Cortex of kidney (tissue), 1 donor: ENCODE data around the gene AGRP.

ENCODE experiments used
- DNase-seq: peaks from one replicate; lab custom pipeline; 2025; lab: John Stamatoyannopoulos, UW

Gene AGRP

DNA sequence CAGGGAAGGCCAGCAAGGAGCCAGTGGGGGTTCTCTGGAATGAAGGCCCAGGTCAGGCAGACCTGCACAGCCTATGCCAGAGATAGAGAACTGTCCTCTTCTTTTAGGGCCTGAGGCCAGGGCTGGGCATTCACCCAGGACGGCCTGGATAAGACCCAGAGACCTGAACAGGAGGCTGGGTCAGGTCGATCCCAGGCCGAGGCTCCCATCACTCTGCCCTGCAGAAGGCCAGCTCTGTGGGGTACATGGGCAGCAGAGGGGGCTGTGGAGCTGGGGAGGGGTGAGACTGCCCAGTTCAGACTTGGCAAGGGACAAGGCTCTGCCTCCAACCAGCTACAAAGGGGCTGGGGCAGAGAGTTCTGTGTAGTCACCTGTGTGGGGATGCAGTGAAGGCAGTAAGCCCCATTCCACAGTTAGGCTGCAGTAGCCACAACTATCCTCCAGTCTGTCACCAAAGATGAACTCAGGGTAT lies 37.9 kb downstream of the AGRP start:
- DNase-seq: no peak

DNA sequence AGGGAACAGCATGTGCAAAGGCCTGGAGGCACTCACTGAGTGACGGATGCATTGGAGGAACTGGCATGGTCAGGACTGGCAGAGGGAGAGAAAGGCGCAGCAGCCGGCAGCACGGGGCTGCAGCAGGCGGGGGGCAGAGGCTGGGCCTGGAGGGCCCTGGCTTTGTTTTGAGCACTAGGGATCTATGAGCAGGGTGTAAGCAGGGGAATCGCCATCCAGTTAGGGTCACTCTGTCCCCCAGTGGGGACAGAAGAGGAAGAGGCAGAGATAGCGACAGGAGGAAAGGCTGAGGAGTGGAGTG lies 38.3 kb downstream of the AGRP start:
- no peak for DNase-seq

DNA sequence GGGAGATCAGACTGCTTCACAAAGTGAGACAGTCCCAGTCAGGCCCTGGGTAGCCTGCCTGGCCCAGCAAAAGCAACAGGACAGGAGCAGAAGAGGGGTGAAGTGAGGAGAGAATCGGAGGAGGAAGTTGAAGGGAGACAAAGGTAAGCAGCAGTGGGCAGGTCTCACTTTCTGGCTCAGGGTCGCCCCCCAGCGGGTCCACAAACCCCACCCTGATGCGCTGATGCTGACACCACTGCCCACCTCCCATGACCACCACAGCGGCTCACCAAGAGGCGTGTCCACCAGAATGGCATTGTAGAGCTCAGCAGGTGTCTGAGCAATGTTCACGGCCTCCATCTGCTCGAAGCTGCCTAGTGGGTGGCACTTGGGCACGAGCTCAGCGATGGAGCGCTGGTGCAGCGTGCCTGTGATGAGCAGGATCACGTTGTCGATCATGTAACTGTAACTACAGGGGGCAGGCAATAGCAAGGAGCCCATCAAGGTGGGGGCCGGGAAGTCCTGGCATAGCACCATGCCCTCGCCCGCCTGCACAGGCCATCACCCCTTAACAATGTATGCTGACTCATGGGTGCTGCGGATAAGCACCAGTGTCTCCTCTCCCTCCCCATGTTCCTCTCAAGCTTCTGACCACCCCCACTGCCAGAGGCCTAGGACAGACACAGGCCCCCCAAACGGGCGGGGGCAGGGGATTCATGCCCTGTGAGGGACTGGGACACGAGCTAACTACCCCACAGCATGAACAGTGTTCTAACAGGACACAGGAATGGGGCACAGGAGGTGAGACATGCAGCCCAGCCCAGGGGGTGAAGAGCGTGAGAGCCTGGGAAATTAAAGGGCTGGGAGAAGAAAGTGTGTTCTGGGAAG lies 38.9 kb downstream of the AGRP start:
- DNase-seq: no peak

DNA sequence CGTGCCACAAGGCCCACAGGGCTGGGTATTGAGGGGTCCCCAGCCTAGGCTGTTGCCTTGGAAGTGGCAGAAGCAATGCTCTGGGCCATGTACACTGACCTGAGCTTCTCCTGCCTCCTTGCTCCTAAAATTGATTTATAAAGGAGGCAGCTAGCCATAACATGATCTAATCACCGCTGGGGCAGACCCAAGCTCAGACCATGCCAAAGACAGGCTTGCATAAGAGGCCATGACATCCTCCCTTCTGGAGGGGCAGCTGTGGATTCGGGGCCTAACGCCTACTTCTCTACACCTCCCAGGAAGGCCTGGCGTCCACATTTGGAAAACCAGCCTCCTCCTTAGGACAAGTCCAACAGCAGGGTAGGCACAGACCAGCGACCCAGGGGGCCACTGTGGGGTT lies 40.1 kb downstream of the AGRP start:
- no peak for DNase-seq

DNA sequence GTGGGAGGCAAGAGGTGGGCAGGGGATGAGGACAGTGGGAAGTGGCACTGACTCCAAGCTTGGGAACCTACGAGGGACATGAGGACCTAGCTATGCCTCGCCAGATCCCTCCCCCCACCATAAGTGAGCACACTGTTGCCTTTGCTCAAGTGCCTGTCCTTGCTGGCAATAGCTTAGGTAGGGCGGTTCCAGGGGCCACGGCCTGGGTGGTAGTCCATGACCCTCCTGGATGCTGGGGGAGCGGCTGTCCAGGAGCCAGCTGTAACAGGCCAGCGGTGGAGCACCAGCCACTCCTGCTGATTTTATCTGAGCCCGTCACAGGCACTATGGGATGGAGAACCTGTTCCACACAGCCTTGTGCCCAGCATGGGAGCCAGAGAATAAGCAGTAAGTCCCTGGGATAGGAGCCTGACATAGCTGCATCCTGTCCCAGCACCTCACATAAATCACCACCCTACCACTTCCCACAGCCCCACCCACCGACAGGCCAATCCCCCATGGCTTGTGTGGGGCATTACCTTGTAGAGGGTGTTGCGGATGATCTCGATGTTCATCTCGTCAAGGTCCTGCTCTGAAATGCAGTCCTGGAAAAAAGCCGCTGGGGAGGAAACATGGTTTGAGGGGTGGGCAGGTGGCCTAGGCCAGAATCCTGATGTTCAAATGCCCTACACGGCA lies 40.6 kb downstream of the AGRP start:
- DNase-seq: no peak

DNA sequence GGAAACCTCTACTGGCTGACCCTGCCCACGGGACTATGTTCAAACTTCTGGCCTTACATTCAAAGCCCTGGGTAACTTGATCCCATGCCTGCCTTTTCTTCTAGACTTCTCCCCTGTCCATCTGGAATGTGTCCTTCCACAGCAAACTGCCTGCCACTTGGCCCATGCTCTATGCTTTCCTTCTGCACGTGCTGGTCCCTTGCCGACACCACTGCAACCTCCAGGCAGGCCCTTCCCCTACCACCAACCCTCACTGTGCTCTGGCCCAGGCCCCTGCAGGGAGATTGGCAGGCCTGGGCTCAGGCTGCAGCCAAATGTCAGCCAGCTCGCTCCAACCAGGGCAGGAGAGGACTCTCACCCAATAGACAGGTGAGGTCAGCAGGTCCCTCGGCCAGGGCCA lies 41.4 kb downstream of the AGRP start:
- DNase-seq: no peak

DNA sequence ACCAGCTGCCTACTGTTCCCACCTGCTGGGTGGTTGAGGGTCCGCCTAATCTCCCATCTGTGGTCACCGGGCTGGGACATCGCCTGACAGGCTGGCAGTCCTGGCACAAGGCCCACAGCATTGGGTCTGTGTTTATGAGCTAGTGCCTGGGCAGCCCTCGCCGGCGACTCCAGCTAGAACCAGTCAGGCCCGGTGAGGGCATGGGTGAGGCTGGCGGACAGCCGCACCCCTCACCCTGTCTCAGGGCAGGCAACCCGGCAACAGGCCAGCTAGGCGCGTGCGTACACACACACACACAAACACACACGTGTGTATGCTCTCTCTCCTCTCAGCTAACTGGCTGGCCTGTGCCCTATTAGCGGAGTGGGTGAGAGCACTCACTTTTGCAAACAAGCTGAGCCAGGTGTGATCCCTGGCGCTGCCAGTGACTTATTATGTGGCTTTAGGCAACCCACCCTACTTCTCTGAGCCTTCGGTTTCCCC lies 42.0 kb downstream of the AGRP start:
- peak; percentile 73 for DNase-seq

DNA sequence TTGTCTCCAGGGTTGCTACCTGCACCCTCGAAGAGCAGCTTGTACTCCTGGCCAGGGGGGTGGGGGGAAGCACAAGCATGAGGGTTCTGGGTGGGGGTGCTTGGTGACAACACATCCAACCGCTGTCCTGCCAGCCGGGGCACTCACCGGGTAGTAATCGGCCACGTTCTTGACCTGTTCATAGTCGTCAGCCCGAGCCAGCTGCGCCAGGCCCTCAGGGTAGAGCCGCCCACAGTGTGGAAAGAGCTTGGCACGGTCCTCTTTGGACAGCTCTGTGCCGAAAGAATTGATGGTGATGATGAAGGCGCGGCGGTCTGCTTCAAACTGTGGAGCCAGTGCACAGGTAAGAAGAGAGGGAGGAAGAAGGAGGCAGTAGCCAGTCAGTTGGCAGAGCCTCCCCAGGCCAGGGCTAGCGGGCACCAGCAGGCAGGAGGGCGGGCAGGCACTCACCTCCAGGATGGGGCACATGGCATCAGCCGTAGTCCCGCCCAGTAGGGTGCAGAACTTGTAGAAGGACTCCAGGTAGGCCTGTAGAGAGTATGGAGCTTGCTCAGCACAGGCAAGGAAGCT lies 44.4 kb downstream of the AGRP start:
- no peak for DNase-seq

DNA sequence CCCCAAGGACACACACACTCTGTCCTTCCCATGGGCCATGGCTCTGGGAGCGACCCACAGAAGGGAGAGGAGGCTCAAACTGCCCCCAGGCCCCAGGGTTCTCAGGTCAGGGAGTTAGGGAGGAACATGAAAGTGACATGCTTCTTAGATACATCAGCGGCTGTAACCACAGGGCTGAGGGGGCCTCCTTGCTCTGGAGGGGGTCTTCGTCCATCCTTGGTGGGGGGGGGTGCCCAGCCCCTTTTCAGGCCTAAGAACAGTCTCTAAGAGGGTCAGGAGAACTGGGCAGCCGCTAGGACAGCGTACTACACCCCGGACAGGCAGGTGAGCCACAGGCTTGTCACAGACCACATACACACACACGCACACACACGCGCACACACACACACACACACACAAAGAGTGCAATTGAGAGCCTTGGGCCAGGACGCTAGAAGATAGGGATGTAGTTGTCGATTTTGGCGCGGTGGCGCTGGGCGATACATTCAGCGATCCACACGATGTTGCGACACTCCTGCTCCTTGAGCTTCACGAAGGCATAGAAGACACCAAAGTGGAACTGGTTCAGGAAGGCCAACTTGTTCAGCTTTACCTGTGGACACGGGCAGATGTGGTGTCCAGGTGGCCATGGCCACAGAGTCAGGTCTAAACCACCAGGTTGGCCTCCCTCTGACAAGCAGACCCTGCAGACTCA lies 45.1 kb downstream of the AGRP start:
- no peak for DNase-seq

DNA sequence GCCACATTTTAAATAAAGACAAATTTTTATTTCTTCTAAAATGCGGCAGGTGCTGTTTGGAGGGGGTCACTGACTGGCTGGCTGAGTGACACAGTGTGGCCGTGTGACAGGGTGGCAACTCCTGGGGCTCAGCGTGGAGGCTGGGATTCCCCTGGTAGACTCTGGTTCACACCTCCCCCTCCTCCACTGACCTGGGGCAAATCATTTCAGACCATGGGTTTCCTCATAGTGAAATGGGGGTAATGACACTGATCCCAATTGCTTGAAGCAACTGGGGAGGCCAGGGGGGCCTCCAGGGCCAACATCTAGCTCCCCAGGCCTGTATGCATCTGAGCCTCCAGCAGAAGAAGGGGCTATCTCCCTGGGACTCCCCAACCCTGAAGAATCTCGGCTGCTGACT lies 45.8 kb downstream of the AGRP start:
- no peak for DNase-seq

DNA sequence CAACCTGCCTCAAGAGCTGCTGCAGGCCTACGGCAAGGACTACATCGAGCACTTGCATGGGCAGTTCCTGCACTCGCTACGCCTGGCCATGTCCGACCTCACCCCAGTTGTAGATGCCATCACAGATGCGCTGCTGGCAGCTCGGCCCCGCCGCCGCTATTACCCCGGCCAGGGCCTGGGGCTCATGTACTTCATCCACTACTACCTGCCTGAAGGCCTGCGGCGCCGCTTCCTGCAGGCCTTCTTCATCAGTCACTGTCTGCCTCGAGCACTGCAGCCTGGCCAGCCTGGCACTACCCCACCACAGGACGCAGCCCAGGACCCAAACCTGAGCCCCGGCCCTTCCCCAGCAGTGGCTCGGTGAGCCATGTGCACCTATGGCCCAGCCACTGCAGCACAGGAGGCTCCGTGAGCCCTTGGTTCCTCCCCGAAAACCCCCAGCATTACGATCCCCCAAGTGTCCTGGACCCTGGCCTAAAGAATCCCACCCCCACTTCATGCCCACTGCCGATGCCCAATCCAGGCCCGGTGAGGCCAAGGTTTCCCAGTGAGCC lies 46.6 kb downstream of the AGRP start:
- no peak for DNase-seq

DNA sequence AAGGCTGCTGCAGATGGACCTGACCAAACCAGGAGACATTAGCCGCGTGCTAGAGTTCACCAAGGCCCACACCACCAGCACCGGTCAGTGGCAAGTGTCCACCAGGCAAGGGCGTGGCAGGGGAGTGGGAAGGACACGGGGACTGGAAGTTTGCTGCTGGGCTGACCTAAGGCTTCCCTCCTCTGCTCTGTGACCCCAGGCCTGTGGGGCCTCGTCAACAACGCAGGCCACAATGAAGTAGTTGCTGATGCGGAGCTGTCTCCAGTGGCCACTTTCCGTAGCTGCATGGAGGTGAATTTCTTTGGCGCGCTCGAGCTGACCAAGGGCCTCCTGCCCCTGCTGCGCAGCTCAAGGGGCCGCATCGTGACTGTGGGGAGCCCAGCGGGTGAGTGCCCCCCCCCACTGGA lies 47.6 kb downstream of the AGRP start:
- no peak for DNase-seq

DNA sequence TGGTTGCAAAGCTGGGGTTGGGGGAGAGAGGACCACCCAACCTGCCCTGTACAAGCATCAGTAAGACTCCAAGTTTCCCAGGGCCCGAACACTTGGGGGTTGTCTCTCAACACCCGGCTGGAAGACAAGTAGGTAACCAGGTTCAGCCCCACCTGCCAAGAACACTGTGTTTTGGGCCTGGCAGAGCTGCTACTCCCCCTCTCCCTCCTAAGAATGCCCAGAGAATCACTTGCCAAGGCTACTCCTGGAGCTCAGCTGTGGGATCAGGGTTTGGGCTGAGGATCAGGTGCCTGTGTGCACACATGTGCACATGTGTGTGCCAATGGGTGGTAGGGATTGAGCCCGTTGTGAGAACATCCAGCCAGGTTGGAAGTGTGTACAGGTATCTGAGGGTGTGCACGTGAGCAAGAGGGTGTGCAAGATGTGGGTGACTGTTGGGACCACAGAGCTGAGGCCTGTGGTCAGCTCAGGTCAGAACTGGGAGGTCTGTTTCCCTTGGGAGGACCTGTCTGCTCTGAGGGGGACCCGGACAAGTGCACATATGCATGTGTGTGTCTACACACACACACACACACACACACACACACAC lies 50.1 kb downstream of the AGRP start:
- DNase-seq: no peak
